GM19468 (cell line): ENCODE measurements around the gene GYS1.

ENCODE experiments used
- ATAC-seq: cut with Tn5 transposase; IDR thresholded peaks from one replicate; pipeline ENCODE4 v1.9.1; 2021; ENCODE audit warnings: mild to moderate bottlenecking, moderate library complexity, moderate number of reproducible peaks; ENCODE audit not compliant: unreplicated experiment; ENCODE audit errors: extremely low read depth

Gene GYS1

GRCh38 chr19:48991011-48991609, 2.0 kb downstream of the GYS1 start:
- ATAC-seq = no peak

GRCh38 chr19:48990400-48990799, 2.7 kb downstream of the GYS1 start:
- no peak for ATAC-seq

GRCh38 chr19:48989701-48990291, 3.3 kb downstream of the GYS1 start:
- ATAC-seq = no peak

- ATAC-seq = no peak
Measured at GRCh38 chr19:48988860-48989259, 4.2 kb downstream of the GYS1 start.

- no peak for ATAC-seq
Measured at GRCh38 chr19:48988286-48988685, 4.8 kb downstream of the GYS1 start.

- ATAC-seq = no peak
Measured at GRCh38 chr19:48987323-48987722, 5.8 kb downstream of the GYS1 start.

GRCh38 chr19:48986211-48986610, 6.9 kb downstream of the GYS1 start:
- no peak for ATAC-seq

GRCh38 chr19:48985711-48986110, 7.4 kb downstream of the GYS1 start:
- ATAC-seq = no peak

- no peak for ATAC-seq
Measured at GRCh38 chr19:48982280-48982679, 10.8 kb downstream of the GYS1 start.

GRCh38 chr19:48977061-48977460, 16.0 kb downstream of the GYS1 start:
- ATAC-seq = no peak

- no peak for ATAC-seq
Measured at GRCh38 chr19:48975947-48976847, 16.9 kb downstream of the GYS1 start.

GRCh38 chr19:48970923-48971395, 22.1 kb downstream of the GYS1 start:
- no peak for ATAC-seq

- ATAC-seq = no peak
Measured at GRCh38 chr19:48970139-48970766, 22.9 kb downstream of the GYS1 start.

GRCh38 chr19:48969276-48970138, 23.6 kb downstream of the GYS1 start:
- ATAC-seq = no peak

GRCh38 chr19:48968813-48969218, 24.3 kb downstream of the GYS1 start:
- ATAC-seq = no peak

- no peak for ATAC-seq
Measured at GRCh38 chr19:48968179-48968661, 24.9 kb downstream of the GYS1 start.

- no peak for ATAC-seq
Measured at GRCh38 chr19:48967346-48968178, 25.5 kb downstream of the GYS1 start.

GRCh38 chr19:48966541-48967345, 26.4 kb downstream of the GYS1 start:
- no peak for ATAC-seq
